ENCODE data around the gene PARD3.
"Not testable (repeated sequence)": the region's sequence is repeated elsewhere in the genome, so short reads cannot be mapped to it uniquely, and the experiment has no call there.

Gene PARD3

DNA sequence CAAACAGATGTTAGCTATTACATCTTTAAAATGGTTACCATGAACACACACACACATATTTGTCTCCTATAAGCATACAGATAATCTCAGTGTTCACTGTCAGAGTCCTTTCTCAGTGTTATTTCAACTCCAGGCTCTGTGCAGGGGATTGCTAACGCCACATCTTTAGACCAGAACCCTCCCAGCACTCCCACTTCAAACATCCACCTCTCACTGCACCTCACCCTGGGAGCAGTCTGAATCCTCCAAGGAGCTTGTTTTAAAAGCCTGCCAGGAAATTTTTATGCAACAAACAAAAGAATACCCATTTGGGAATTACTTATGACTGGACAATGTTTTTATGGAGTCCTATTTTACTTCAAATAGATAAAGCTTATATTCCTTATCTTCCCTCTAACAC, 107.4 kb downstream of the PARD3 start:
- DNase-seq: no peak

- not testable (repeated sequence) for DNase-seq
Measured at GRCh38 chr10:34706992-34707391, 108.1 kb downstream of the PARD3 start.

- DNase-seq: no peak
Measured at GRCh38 chr10:34706147-34706546, 108.9 kb downstream of the PARD3 start.

- DNase-seq: no peak
Measured at GRCh38 chr10:34705563-34705962, 109.5 kb downstream of the PARD3 start.

GRCh38 chr10:34704526-34705184, 110.4 kb downstream of the PARD3 start:
- no peak for DNase-seq

GRCh38 chr10:34702982-34703381, 112.1 kb downstream of the PARD3 start:
- DNase-seq: no peak

DNA sequence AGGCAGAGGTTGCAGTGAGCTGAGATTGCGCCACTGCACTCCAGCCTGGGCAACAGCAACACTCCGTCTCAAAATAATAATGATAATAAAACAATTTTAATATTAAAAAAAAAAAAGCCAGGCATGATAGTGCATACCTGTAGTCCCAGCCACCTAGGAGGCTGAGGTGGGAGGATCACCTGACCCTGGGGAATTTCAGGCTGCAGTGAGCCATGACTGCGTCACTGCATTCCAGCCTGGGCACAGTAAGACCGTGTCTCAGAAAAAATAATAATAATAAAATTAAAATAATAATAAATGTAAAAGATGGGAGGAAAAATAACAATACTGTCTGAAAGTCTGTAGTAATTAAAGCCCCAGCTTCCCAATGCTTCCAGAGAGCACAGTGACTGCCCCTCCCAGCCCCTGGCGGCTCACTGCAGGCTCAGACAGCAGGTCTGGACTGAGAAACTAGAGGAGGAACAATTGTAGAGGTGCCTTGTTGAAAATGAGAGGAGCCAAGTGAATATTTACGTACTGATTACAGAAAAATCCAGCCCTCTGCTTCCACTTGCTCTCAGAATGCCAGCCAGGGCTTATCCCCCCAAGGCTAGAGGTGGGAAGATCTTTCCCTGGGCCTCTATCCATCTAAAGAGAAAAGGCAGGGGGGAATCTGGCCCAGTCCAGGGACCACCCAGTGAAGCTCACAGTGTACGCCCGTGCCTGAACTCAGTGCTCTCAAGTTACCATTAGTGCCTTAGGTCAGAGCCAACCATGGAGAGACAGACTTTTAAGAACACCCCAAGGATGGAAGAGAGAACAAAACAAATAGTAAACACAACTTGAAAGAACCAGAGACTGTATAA, 112.8 kb downstream of the PARD3 start:
- DNase-seq: no peak

- no peak for DNase-seq
Measured at GRCh38 chr10:34701194-34701593, 113.9 kb downstream of the PARD3 start.

- not testable (repeated sequence) for DNase-seq
Measured at GRCh38 chr10:34700752-34701151, 114.3 kb downstream of the PARD3 start.

- no peak for DNase-seq
Measured at GRCh38 chr10:34699904-34700517, 115.1 kb downstream of the PARD3 start.

DNA sequence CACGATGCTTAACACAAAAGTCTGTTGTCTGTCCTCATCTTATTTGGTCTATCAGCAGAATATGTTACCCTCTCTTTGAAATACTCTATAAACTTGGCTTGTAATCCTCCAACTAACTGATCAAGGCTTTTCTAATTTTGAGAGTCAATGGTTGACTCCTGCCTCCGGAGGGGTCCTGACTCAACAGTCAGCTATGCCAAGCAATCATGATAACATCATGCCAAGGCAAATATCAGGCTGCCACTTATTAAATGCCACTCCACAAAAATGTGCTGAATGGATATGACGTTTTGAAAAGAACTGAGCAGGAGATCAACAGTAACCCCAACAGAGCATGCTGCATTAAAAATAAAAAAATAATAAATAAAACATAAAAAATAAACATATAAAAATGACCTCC, 116.1 kb downstream of the PARD3 start:
- no peak for DNase-seq

DNA sequence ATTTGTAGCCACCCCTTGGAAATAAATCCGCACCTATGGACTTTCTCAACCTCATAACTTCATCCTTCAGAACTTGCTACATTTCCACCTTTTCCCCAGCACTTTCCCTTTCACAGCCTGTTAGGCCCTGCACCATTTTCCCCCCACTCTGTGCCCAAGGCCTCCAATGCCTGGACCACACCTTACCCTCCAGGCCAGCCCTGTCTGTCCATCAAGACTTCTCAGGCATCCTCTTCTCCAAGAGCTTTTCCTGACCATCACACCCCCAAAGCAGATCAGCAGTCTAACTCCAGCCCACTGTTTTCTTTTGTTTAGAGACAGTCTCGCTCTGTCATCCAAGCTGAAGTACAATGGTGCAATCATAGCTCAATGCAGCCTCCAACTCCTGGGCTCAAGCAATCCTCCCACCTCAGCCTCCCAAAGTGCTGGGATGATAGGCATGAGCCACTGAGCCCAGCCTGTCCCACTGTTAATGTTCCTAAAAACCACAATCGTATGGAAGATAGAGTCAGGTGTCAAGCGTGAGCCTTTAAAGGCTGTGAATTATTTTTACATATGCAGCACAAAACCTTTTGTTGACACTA, 116.8 kb downstream of the PARD3 start:
- DNase-seq: no peak

- no peak for DNase-seq
Measured at GRCh38 chr10:34697351-34698247, 117.5 kb downstream of the PARD3 start.

- DNase-seq: no peak
Measured at GRCh38 chr10:34696423-34696822, 118.7 kb downstream of the PARD3 start.

- DNase-seq: no peak
Measured at GRCh38 chr10:34690383-34691049, 124.6 kb downstream of the PARD3 start.

DNA sequence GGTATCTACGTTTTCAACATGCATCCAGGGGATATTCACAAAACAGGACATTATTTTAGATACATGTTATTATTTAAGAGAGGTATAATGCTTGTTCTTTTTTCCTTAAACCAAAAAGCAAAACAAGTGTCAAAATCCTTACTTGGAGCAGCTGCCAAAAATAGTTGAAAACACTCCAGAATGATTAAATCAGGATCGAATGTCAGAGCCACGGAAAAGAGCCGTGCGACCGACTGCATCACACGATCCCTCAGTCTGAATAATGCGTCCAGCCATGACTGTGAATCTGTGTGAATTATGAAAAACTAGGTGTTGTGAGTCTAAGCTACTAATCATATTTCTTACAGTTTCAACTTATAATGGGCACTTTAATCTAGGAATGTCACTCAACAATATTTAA, 126.0 kb downstream of the PARD3 start:
- no peak for DNase-seq

GRCh38 chr10:34687434-34688210, 127.5 kb downstream of the PARD3 start:
- DNase-seq: no peak

DNA sequence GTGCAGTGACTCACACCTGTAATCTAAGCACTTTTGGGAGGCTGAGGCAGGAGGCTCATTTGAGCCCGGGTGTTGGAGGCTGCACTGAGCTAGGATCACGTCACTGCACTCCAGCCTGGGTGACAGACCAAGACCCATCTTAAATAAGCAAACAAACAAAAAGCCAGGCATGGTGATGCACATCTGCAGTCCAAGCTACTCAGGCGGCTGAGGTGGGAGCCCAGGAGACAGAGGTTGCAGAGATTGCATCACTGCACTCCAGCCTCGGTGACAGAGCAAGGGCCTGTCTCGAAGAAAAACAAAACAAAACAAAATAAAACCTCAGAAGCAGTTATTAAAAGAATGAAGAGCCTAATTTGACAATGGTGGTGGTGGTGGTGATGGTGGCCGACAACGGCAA, 132.5 kb downstream of the PARD3 start:
- DNase-seq: no peak

GRCh38 chr10:34681933-34682332, 133.2 kb downstream of the PARD3 start:
- peak; percentile 24 for DNase-seq

DNA sequence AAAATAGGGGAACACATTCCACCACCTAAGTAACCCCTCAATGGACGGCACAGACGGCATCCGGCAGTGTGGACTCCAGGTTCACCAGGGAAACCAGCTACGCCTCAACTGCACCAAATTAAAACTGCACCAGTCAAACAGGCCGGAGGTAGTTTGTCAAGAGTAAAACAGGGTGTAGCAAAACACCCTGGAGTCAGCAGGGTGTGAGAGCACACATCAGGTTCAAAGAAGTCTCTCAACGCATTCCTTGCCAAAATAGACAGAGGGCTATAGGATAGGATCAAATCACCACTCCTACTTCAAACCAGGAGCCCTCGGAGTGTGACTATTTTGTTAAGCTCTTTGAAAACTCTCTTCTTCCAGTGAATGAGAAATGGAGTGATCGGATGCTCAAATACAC, 135.9 kb downstream of the PARD3 start:
- DNase-seq: no peak

DNA sequence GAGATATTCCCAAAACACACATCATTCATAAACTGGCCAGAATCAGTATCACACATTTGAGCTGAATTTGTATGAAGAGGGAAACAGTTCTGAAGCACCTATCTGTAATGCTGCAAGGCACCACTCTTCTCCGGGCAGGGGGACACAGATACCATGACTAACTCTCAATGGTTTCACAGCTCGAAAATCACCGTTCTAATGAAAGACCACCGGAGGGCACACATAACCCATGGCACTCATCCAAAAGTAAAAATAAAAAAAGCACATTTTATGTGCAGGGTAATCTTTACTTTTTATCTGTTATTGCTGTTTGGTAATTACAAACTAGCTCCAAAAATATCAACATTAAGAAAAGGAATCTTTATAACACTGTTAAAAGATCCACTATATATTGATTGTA, 137.5 kb downstream of the PARD3 start:
- DNase-seq: no peak

Data from NCI-H510A treated with DMSO at 0.1 percent for 48 hours (cell line).